CD4-positive, alpha-beta T cell treated with Interleukin-15 for 1 hour (primary cell): Measurements from ENCODE around the gene GPR148.
"Not testable (repeated sequence)": the region's sequence is repeated elsewhere in the genome, so short reads cannot be mapped to it uniquely, and the experiment has no call there.

Experiments used
- DNase-seq: peaks from one replicate; pipeline ENCODE4 v3.0.0-alpha.2; 2020

The GPR148 gene

GRCh38 chr2:130728549-130729316, at the start of gene GPR148:
Gene GPR148, plus strand, starts transcription at chr2:130729070. Its CDS starts 82 bp downstream, at chr2:130729152.
- no peak for DNase-seq

GRCh38 chr2:130692041-130692770, 36.7 kb upstream of the GPR148 start:
- DNase-seq = not testable (repeated sequence)

GRCh38 chr2:130693474-130693873, 35.4 kb upstream of the GPR148 start:
- DNase-seq = not testable (repeated sequence)

GRCh38 chr2:130703250-130703649, 25.6 kb upstream of the GPR148 start:
- not testable (repeated sequence) for DNase-seq

- DNase-seq = not testable (repeated sequence)
Measured at GRCh38 chr2:130714795-130715194, 14.1 kb upstream of the GPR148 start.

GRCh38 chr2:130720036-130720435, 8.8 kb upstream of the GPR148 start:
- DNase-seq = no peak

GRCh38 chr2:130720528-130720927, 8.3 kb upstream of the GPR148 start:
- no peak for DNase-seq

GRCh38 chr2:130724455-130724854, 4.4 kb upstream of the GPR148 start:
- no peak for DNase-seq

GRCh38 chr2:130726614-130727180, 2.2 kb upstream of the GPR148 start:
- DNase-seq = no peak

GRCh38 chr2:130727286-130727924, 1.5 kb upstream of the GPR148 start:
- DNase-seq = peak; percentile 91

- peak; percentile 33 for DNase-seq
Measured at GRCh38 chr2:130728007-130728454, 839 bp upstream of the GPR148 start.

GRCh38 chr2:130729322-130730299, 741 bp downstream of the GPR148 start:
- no peak for DNase-seq

- not testable (repeated sequence) for DNase-seq
Measured at GRCh38 chr2:130732257-130732656, 3.4 kb downstream of the GPR148 start.

- no peak for DNase-seq
Measured at GRCh38 chr2:130735200-130735599, 6.3 kb downstream of the GPR148 start.

GRCh38 chr2:130736487-130736886, 7.6 kb downstream of the GPR148 start:
- no peak for DNase-seq

- DNase-seq = no peak
Measured at GRCh38 chr2:130737592-130737991, 8.7 kb downstream of the GPR148 start.

GRCh38 chr2:130740671-130741070, 11.8 kb downstream of the GPR148 start:
- no peak for DNase-seq

GRCh38 chr2:130743278-130743677, 14.4 kb downstream of the GPR148 start:
- no peak for DNase-seq

GRCh38 chr2:130744287-130745117, 15.6 kb downstream of the GPR148 start:
- no peak for DNase-seq

GRCh38 chr2:130749078-130749477, 20.2 kb downstream of the GPR148 start:
- DNase-seq = no peak

- DNase-seq = no peak
Measured at GRCh38 chr2:130749641-130750040, 20.8 kb downstream of the GPR148 start.
